GM19238 (cell line): ENCODE measurements around the gene CCDC170.

Source experiments
- DNase-seq: peaks from one replicate; pipeline ENCODE4 v3.0.0; 2011; ENCODE audit warnings: low spot score; ENCODE audit not compliant: insufficient read length

Gene CCDC170

GRCh38 chr6:151655099-151655498, 161.3 kb downstream of the CCDC170 start:
- DNase-seq, result no peak

GRCh38 chr6:151656392-151656791, 162.6 kb downstream of the CCDC170 start:
- no peak for DNase-seq

GRCh38 chr6:151658091-151658490, 164.3 kb downstream of the CCDC170 start:
- no peak for DNase-seq

- no peak for DNase-seq
Measured at GRCh38 chr6:151659212-151659611, 165.4 kb downstream of the CCDC170 start.

GRCh38 chr6:151661509-151661908, 167.7 kb downstream of the CCDC170 start:
- DNase-seq, result no peak

GRCh38 chr6:151661928-151662327, 168.1 kb downstream of the CCDC170 start:
- DNase-seq, result no peak

GRCh38 chr6:151663559-151663958, 169.7 kb downstream of the CCDC170 start:
- DNase-seq, result no peak

- no peak for DNase-seq
Measured at GRCh38 chr6:151664390-151664789, 170.6 kb downstream of the CCDC170 start.

GRCh38 chr6:151665329-151665728, 171.5 kb downstream of the CCDC170 start:
- no peak for DNase-seq

- DNase-seq, result no peak
Measured at GRCh38 chr6:151666526-151666925, 172.7 kb downstream of the CCDC170 start.

- no peak for DNase-seq
Measured at GRCh38 chr6:151669208-151669560, 175.4 kb downstream of the CCDC170 start.

GRCh38 chr6:151670116-151670515, 176.3 kb downstream of the CCDC170 start:
- DNase-seq, result no peak
